Lower leg skin (tissue), 3 donors: ENCODE data around the gene CLSTN2.

Source experiments
- POLR2A ChIP-seq, 2 donors: fragments of 450-650 bp; IDR thresholded peaks; one replicate each; pipeline ENCODE4 v1.6.1; 2016 to 2017; ENCODE audit warnings: antibody characterized with exemption in 2 of 2, mild to moderate bottlenecking in 1 of 2, moderate library complexity in 1 of 2
- TF ChIP-seq, protein P1 (sequence below), 3 donors: fragments of 450-650 bp; IDR thresholded peaks; one replicate each; pipeline ENCODE4 v1.5.1; 2016; ENCODE audit warnings: antibody characterized with exemption in 3 of 3, mild to moderate bottlenecking in 3 of 3, moderate library complexity in 2 of 3

DNA sequence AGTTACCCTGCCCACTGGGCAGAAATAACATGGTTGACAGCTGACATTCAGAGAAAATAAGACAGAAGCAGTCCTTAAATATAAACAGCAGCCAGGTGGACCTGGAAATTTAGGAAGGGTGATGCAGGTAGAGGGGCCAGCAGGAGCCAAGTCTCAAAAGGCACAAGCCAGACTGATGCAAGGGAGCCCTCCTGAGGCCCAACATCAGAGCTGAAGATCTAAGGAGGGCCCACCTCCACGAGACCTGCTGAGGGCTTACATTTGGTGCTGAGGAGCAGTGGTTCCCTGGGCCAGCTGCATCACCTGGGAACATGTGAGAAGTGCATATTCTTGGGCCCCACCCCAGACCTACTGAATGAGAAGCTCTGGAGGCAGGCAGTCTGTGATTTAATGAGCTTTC lies 637.3 kb downstream of the CLSTN2 start:
- TF ChIP-seq, protein P1, sequence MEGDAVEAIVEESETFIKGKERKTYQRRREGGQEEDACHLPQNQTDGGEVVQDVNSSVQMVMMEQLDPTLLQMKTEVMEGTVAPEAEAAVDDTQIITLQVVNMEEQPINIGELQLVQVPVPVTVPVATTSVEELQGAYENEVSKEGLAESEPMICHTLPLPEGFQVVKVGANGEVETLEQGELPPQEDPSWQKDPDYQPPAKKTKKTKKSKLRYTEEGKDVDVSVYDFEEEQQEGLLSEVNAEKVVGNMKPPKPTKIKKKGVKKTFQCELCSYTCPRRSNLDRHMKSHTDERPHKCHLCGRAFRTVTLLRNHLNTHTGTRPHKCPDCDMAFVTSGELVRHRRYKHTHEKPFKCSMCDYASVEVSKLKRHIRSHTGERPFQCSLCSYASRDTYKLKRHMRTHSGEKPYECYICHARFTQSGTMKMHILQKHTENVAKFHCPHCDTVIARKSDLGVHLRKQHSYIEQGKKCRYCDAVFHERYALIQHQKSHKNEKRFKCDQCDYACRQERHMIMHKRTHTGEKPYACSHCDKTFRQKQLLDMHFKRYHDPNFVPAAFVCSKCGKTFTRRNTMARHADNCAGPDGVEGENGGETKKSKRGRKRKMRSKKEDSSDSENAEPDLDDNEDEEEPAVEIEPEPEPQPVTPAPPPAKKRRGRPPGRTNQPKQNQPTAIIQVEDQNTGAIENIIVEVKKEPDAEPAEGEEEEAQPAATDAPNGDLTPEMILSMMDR (IDR thresholded peaks at IDR 0.05), result no peak
- no peak for TF ChIP-seq POLR2A (IDR thresholded peaks at IDR 0.05)
